Measurements from ENCODE around the gene HS3ST4. TPM values are rescaled to one million over a fixed set of nuclear protein-coding genes. Genes with fewer than 3 reads are reported as not detected.

Gene HS3ST4
- polyA plus RNA-seq, 1 experiment, result not detected

- DNase-seq (ENCODE audit: low read depth, low spot score), result no peak
- H3K4me3 ChIP-seq (ENCODE audit: low read depth, low read length), result no peak overlapping the region
- no peak for TF ChIP-seq CTCF (IDR thresholded peaks at IDR 0.05; ENCODE audit: low read depth, low read length)
- CTCF ChIA-PET, result interaction anchor here (1.0 to 2.3 kb wide), 3 partner anchors 13 to 1328 kb away, joined by 3 to 17 read pairs (median 3); no protein-coding TSS in a partner anchor
- no peak overlapping the region for H3K27ac ChIP-seq (ENCODE audit: low read depth, low read length)
- POLR2A ChIA-PET, result no interaction called here
- no peaks in the 10 kb centered on the region for H3K27me3 ChIP-seq (ENCODE audit: control insufficient read depth, insufficient read depth, low read length)
- no peaks in the 10 kb centered on the region for H3K9me3 ChIP-seq (ENCODE audit: control insufficient read depth, insufficient read depth, low read length)
These were observed 150.0 kb downstream of the HS3ST4 start for GRCh38 chr16:25841761-25842160.

- no peak overlapping the region for H3K27ac ChIP-seq (ENCODE audit: low read depth, low read length)
- no peak for TF ChIP-seq CTCF (IDR thresholded peaks at IDR 0.05; ENCODE audit: low read depth, low read length)
- no peak for DNase-seq (ENCODE audit: low read depth, low spot score)
- H3K27me3 ChIP-seq (ENCODE audit: control insufficient read depth, insufficient read depth, low read length), result no peaks in the 10 kb centered on the region
- H3K4me3 ChIP-seq (ENCODE audit: low read depth, low read length), result no peak overlapping the region
- ChIA-PET POLR2A (no interaction called here), CTCF (interaction anchor here (0.6 kb wide), 1 partner anchor 11 kb away, joined by 3 read pairs; no protein-coding TSS in a partner anchor)
- H3K9me3 ChIP-seq (ENCODE audit: control insufficient read depth, insufficient read depth, low read length), result peaks cover 3% of the 10 kb centered on the region; the same call in 1 of the 2 replicates
These were observed 154.1 kb downstream of the HS3ST4 start for GRCh38 chr16:25845901-25846300.

- no peak for TF ChIP-seq CTCF (IDR thresholded peaks at IDR 0.05; ENCODE audit: low read depth, low read length)
These were observed 162.4 kb downstream of the HS3ST4 start for GRCh38 chr16:25854141-25854540.

GRCh38 chr16:25855063-25855462, 163.3 kb downstream of the HS3ST4 start:
- H3K27ac ChIP-seq (ENCODE audit: low read depth, low read length), result no peak overlapping the region
- no peak overlapping the region for H3K4me3 ChIP-seq (ENCODE audit: low read depth, low read length)
- no peaks in the 10 kb centered on the region for H3K9me3 ChIP-seq (ENCODE audit: control insufficient read depth, insufficient read depth, low read length)
- POLR2A ChIA-PET, result no interaction called here
- no peaks in the 10 kb centered on the region for H3K27me3 ChIP-seq (ENCODE audit: control insufficient read depth, insufficient read depth, low read length)
- DNase-seq (ENCODE audit: low read depth, low spot score), result no peak
- no peak for TF ChIP-seq CTCF (IDR thresholded peaks at IDR 0.05; ENCODE audit: low read depth, low read length)
- CTCF ChIA-PET, result no interaction called here

More at GRCh38 chr16:25854141-25854540, 162.4 kb downstream of the HS3ST4 start:
- no peak overlapping the region for H3K27ac ChIP-seq (ENCODE audit: low read depth, low read length)
- ChIA-PET CTCF (no interaction called here), POLR2A (no interaction called here)
- no peak overlapping the region for H3K4me3 ChIP-seq (ENCODE audit: low read depth, low read length)
- peaks cover 3% of the 10 kb centered on the region; the same call in 1 of the 2 replicates for H3K9me3 ChIP-seq (ENCODE audit: control insufficient read depth, insufficient read depth, low read length)
- H3K27me3 ChIP-seq (ENCODE audit: control insufficient read depth, insufficient read depth, low read length), result no peaks in the 10 kb centered on the region
- DNase-seq (ENCODE audit: low read depth, low spot score), result no peak

- H3K27me3 ChIP-seq (ENCODE audit: control insufficient read depth, insufficient read depth, low read length), result no peaks in the 10 kb centered on the region
- no peak overlapping the region for H3K4me3 ChIP-seq (ENCODE audit: low read depth, low read length)
- H3K27ac ChIP-seq (ENCODE audit: low read depth, low read length), result no peak overlapping the region
- DNase-seq (ENCODE audit: low read depth, low spot score), result no peak
- ChIA-PET CTCF (no interaction called here), POLR2A (no interaction called here)
- H3K9me3 ChIP-seq (ENCODE audit: control insufficient read depth, insufficient read depth, low read length), result no peaks in the 10 kb centered on the region
- TF ChIP-seq CTCF (IDR thresholded peaks at IDR 0.05; ENCODE audit: low read depth, low read length), result no peak
These were observed 164.1 kb downstream of the HS3ST4 start for GRCh38 chr16:25855818-25856217.
